Osteoblast (primary cell): ENCODE results near the gene NEUROG1. TPM values are rescaled to one million over a fixed set of nuclear protein-coding genes. Genes with fewer than 3 reads are reported as not detected.
A peak's percentile ranks its signal among the peaks of the same experiment; 100 is the strongest.

Experiments used
- DNase-seq: peaks from one replicate; pipeline ENCODE4 v3.0.0; 2011; ENCODE audit warnings: low spot score, mixed read lengths; ENCODE audit not compliant: insufficient read length; ENCODE audit errors: missing footprints
- H2AFZ ChIP-seq: 2 replicates; pipeline ENCODE4 v1.6.0; 2011; ENCODE audit warnings: mild to moderate bottlenecking, low read length
- H3K27ac ChIP-seq: 2 replicates; pipeline ENCODE4 v1.5.1; 2011; ENCODE audit warnings: mild to moderate bottlenecking, low read depth, low read length, moderate library complexity
- H3K27me3 ChIP-seq: 2 replicates; pipeline ENCODE4 v1.6.0; 2012; ENCODE audit warnings: mild to moderate bottlenecking, control low read depth, inconsistent platforms, low read length, moderate library complexity; ENCODE audit not compliant: insufficient read depth
- H3K36me3 ChIP-seq: 2 replicates; pipeline ENCODE4 v1.5.1; 2011; ENCODE audit warnings: mild to moderate bottlenecking, low read length, control low read depth, moderate library complexity; ENCODE audit not compliant: insufficient read depth
- H3K4me1 ChIP-seq: 2 replicates; pipeline ENCODE4 v1.5.1; 2011; ENCODE audit warnings: mild to moderate bottlenecking, low read length, control low read depth, moderate library complexity; ENCODE audit not compliant: insufficient read depth
- H3K4me2 ChIP-seq: 2 replicates; pipeline ENCODE4 v1.6.0; 2011; ENCODE audit warnings: mild to moderate bottlenecking, low read length; ENCODE audit not compliant: insufficient read depth
- H3K4me3 ChIP-seq: fragments of 200-600 bp; sonication (generic); 3 replicates; pipeline ENCODE4 v1.5.1; 2012; ENCODE audit warnings: mild to moderate bottlenecking, low read length, inconsistent platforms; ENCODE audit not compliant: insufficient read depth
- H3K79me2 ChIP-seq: 2 replicates; pipeline ENCODE4 v1.6.0; 2012; ENCODE audit warnings: mild to moderate bottlenecking, low read length, control low read depth, inconsistent platforms; ENCODE audit not compliant: insufficient read depth
- H3K9me3 ChIP-seq: 2 replicates; pipeline ENCODE4 v1.5.1; 2011; ENCODE audit warnings: low read depth, low read length, control low read depth
- H4K20me1 ChIP-seq: 2 replicates; pipeline ENCODE4 v1.6.0; 2012; ENCODE audit warnings: mild to moderate bottlenecking, low read length, control low read depth; ENCODE audit not compliant: insufficient read depth
- CTCF ChIP-seq: IDR thresholded peaks from 2 replicates; pipeline ENCODE4 v1.5.1; 2011; ENCODE audit warnings: mild to moderate bottlenecking, low read depth, low read length, moderate library complexity; ENCODE audit errors: extremely low read depth
- total RNA-seq: library from RNA; depleted of rRNA; stranded (reverse); fragments of >200 nt; gene quantifications from 2 replicates; pipeline ENCODE4 v1.2.3, GENCODE V29; 2012

The NEUROG1 gene
- total RNA-seq, 1 donor, result not detected

GRCh38 chr5:135494196-135494595 is 41.6 kb downstream of the NEUROG1 start:
- DNase-seq, result no peak
- peak overlapping the region; percentile 36 for H3K4me2 ChIP-seq
- H3K9me3 ChIP-seq, result no peaks in the 10 kb centered on the region
- no peaks in the 10 kb centered on the region for H3K36me3 ChIP-seq
- H3K79me2 ChIP-seq, result no peaks in the 10 kb centered on the region
- no peaks in the 10 kb centered on the region for H4K20me1 ChIP-seq
- H2AFZ ChIP-seq, result peak overlapping the region; percentile 75
- peak overlapping the region; percentile 62 for H3K27ac ChIP-seq
- H3K27me3 ChIP-seq, result peaks cover 13% of the 10 kb centered on the region
- H3K4me1 ChIP-seq, result peaks cover 26% of the 10 kb centered on the region
- no peak overlapping the region for H3K4me3 ChIP-seq
- no peak for TF ChIP-seq CTCF

- TF ChIP-seq CTCF, result no peak
- Histone ChIP-seq H3K4me3 (no peak overlapping the region), H3K27me3 (peaks cover 15% of the 10 kb centered on the region), H3K79me2 (no peaks in the 10 kb centered on the region), H3K4me1 (peaks cover 28% of the 10 kb centered on the region), H3K36me3 (no peaks in the 10 kb centered on the region), H3K27ac (peak overlapping the region; percentile 62), H2AFZ (peak overlapping the region; percentile 75), H3K4me2 (peak overlapping the region; percentile 36), H4K20me1 (no peaks in the 10 kb centered on the region), H3K9me3 (no peaks in the 10 kb centered on the region)
- peak; percentile 97 for DNase-seq
Observed at GRCh38 chr5:135493406-135494180, 42.2 kb downstream of the NEUROG1 start.

- no peaks in the 10 kb centered on the region for H3K9me3 ChIP-seq
- no peaks in the 10 kb centered on the region for H3K36me3 ChIP-seq
- H3K4me3 ChIP-seq, result no peak overlapping the region
- H3K4me2 ChIP-seq, result no peak overlapping the region
- H2AFZ ChIP-seq, result no peak overlapping the region
- peaks cover 34% of the 10 kb centered on the region for H3K4me1 ChIP-seq
- no peak for DNase-seq
- peaks cover 15% of the 10 kb centered on the region for H3K27me3 ChIP-seq
- TF ChIP-seq CTCF, result no peak
- H4K20me1 ChIP-seq, result no peaks in the 10 kb centered on the region
- no peak overlapping the region for H3K27ac ChIP-seq
- H3K79me2 ChIP-seq, result no peaks in the 10 kb centered on the region
Observed at GRCh38 chr5:135492319-135492626, 43.5 kb downstream of the NEUROG1 start.

GRCh38 chr5:135491552-135492318 is 44.0 kb downstream of the NEUROG1 start:
- DNase-seq, result no peak
- no peak overlapping the region for H3K4me3 ChIP-seq
- H3K79me2 ChIP-seq, result no peaks in the 10 kb centered on the region
- peaks cover 15% of the 10 kb centered on the region for H3K27me3 ChIP-seq
- no peaks in the 10 kb centered on the region for H3K36me3 ChIP-seq
- no peaks in the 10 kb centered on the region for H4K20me1 ChIP-seq
- H3K27ac ChIP-seq, result no peak overlapping the region
- no peak for TF ChIP-seq CTCF
- H3K4me1 ChIP-seq, result peaks cover 34% of the 10 kb centered on the region
- no peak overlapping the region for H2AFZ ChIP-seq
- no peak overlapping the region for H3K4me2 ChIP-seq
- no peaks in the 10 kb centered on the region for H3K9me3 ChIP-seq
